ENCODE results near the gene NT5DC2.

The NT5DC2 gene

GRCh38 chr3:52551118-52551517, 17.5 kb upstream of the NT5DC2 start:
- no peak for DNase-seq (ENCODE audit: low read depth)
- no peak for TF ChIP-seq CTCF (IDR thresholded peaks at IDR 0.05; ENCODE audit: low read length, missing control alignments)
- H3K4me3 ChIP-seq (replicated peaks; ENCODE audit: low read depth, low read length), result no peak overlapping the region

- H3K4me3 ChIP-seq (replicated peaks; ENCODE audit: low read depth, low read length), result no peak overlapping the region
- DNase-seq (ENCODE audit: low read depth), result no peak
- no peak for TF ChIP-seq CTCF (IDR thresholded peaks at IDR 0.05; ENCODE audit: low read length, missing control alignments)
Observed at GRCh38 chr3:52547143-52547542, 13.5 kb upstream of the NT5DC2 start.

- no peak for TF ChIP-seq CTCF (IDR thresholded peaks at IDR 0.05; ENCODE audit: low read length, missing control alignments)
- DNase-seq (ENCODE audit: low read depth), result no peak
- no peak overlapping the region for H3K4me3 ChIP-seq (replicated peaks; ENCODE audit: low read depth, low read length)
Observed at GRCh38 chr3:52546111-52546901, 12.6 kb upstream of the NT5DC2 start.

GRCh38 chr3:52544937-52545336, 11.3 kb upstream of the NT5DC2 start:
- H3K4me3 ChIP-seq (replicated peaks; ENCODE audit: low read depth, low read length), result no peak overlapping the region
- DNase-seq (ENCODE audit: low read depth), result no peak
- no peak for TF ChIP-seq CTCF (IDR thresholded peaks at IDR 0.05; ENCODE audit: low read length, missing control alignments)

- no peak for TF ChIP-seq CTCF (IDR thresholded peaks at IDR 0.05; ENCODE audit: low read length, missing control alignments)
- no peak for DNase-seq (ENCODE audit: low read depth)
Observed at GRCh38 chr3:52541050-52541449, 7.4 kb upstream of the NT5DC2 start.

GRCh38 chr3:52539010-52539653, 5.5 kb upstream of the NT5DC2 start:
- DNase-seq (ENCODE audit: low read depth), result no peak
- TF ChIP-seq CTCF (IDR thresholded peaks at IDR 0.05; ENCODE audit: low read length, missing control alignments), result no peak
- H3K4me3 ChIP-seq (replicated peaks; ENCODE audit: low read depth, low read length), result no peak overlapping the region

More at GRCh38 chr3:52541050-52541449, 7.4 kb upstream of the NT5DC2 start:
- H3K4me3 ChIP-seq (replicated peaks; ENCODE audit: low read depth, low read length), result no peak overlapping the region
